Right forelimb (tissue), 1 donor: ENCODE results near the gene SLC38A1.
"Not testable (repeated sequence)": the region's sequence is repeated elsewhere in the genome, so short reads cannot be mapped to it uniquely, and the experiment has no call there.

Experiments used
- DNase-seq: peaks from one replicate; pipeline ENCODE4 v3.0.0-alpha.2; 2018

SLC38A1 gene

GRCh38 chr12:46263140-46264016 lies 5.5 kb downstream of the SLC38A1 start:
- DNase-seq, result no peak

DNA sequence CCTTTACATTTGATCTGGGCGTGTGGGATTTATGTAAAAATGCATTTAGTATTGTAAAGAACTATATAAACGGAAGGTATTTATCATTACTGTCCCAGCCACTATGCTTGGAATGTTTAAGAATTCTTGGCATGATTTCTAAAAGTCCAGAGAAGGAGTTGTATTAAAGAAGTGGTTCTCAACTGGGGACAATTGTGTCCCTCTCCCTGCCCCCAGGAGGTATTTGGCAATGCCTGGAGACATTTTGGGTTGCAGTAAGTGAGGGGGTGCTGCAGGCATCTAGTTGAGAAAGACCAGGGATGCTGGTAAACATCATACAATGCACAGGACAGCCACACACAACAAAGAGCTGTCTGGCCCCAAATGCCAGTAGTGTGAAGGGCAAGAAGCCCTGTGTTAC lies 7.2 kb downstream of the SLC38A1 start:
- no peak for DNase-seq

DNA sequence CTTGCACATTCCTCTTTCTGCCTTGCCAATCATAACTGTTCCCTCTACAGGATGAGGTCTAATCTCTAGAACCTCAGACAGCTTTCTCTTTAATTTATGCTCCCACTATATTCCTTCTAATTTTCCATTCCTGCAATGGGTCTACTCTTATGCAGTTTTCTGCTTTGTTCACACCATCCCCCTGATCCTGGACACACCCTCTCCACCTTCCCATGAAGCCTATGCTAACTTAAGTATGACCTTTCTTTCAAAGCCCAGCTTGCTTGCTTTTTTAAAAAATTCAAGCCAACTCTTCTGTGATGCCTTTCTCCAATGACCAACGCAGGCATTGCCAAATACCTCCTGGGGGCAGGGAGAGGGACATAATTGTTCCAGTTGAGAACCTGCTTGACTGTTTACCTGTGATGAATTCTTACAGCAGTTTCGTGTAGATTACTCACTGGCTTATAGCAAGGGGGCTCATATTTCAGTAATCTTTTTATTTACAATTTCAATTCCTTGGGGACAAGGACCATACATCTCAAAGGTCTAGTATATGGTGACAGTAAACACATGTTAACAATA lies 7.8 kb downstream of the SLC38A1 start:
- no peak for DNase-seq

DNA sequence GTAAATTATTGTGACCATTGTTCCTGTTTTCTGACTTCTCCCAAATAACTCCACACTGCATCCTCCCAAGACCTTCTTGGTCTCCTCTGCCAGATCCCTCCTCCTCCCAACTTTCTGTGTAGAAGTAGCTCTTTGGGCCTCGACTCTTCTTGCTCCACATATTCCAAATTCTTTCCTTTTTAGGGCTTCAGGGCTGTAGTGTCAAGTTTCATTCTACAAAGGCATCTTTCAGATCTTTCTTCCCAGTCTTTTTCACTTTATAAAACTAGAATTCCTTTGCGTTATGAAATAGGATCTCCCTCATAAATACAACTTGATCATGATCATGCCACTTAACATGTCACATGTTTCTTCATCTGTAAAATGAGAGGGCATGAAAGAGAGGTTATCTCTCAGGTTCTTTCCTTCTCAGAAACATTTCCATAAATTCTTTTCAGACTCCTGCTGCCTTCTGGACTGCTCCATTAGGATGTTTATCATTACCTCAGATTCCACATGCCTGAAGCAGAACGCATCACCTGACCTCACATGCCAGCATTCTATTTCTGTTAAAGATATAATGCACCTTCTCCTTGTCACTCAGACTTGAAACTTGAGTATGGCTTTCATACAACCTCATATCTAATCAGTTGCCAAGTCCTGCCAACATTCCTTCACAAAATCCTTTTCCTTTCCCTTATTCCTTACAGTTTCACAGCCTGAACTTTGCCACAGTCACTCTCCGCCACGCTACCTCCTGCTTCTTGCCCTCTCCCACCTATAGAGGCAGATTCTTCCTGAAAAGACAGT lies 8.5 kb downstream of the SLC38A1 start:
- no peak for DNase-seq

- no peak for DNase-seq
These were observed 9.1 kb downstream of the SLC38A1 start for GRCh38 chr12:46259713-46260112.

DNA sequence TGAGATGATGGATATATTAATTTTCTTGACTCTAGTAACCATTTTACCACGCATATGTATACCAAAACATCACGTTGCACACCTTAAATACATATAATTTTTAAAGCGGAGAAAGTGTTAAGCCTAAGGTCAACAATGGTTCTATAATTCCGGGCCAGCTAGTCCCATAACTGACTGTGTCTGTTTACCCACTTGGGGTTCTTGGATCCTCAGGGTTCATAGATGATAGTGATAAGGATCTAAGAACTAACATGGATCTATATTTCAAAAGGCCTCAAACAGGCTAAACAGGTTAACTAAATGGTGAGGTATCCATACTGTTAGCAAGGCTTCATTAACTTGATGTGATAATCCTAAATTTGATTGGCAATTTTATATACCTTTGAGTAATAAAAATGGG lies 9.8 kb downstream of the SLC38A1 start:
- no peak for DNase-seq

DNA sequence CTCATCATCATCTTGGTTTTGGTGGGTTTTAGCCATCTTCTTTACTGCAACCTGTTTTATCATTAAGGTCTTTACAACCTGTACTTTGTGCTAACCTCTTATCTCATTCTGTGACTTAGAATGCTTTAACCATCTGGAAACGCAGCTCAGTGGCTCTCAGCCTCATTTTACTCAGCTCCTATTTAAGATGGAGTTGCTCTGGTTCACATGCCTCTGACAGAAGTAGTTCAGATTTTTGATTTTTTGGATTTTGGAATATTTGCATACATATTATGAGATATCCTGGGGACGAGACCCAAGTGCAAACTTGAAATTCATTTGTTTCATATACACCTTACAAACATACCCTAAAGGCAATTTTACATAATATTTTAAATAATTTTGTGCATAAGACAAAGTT lies 10.7 kb downstream of the SLC38A1 start:
- DNase-seq, result no peak

GRCh38 chr12:46256942-46257341 lies 11.9 kb downstream of the SLC38A1 start:
- DNase-seq, result no peak

GRCh38 chr12:46253544-46254162 lies 15.2 kb downstream of the SLC38A1 start:
- DNase-seq, result no peak

DNA sequence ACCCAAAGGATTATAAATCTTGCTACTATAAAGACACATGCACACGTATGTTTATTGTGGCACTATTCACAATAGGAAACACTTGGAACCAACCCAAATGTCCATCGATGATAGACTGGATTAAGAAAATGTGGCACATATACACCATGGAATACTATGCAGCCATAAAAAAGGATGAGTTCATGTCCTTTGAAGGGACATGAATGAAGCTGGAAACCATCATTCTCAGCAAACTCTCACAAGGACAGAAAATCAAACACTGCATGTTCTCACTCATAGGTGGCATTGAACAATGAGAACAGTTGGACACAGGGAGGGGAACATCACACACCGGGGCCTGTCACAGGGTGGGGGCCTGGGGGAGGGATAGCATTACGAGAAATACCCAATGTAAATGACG lies 16.8 kb downstream of the SLC38A1 start:
- DNase-seq, result not testable (repeated sequence)

DNA sequence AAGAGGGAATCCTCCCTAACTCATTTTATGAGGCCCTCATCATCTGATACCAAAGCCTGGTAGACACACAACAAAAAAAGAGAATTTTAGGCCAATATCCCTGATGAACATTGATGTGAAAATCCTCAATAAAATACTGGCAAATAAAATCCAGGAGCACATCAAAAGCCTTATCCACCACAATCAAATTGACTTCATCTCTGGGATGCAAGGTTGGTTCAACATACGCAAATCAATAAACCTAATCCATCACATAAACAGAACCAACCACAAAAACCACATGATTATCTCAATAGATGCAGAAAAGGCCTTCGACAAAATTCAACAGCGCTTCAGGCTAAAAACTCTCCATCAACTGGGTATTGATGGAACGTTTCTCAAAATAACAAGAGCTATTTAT lies 18.9 kb downstream of the SLC38A1 start:
- DNase-seq, result not testable (repeated sequence)

DNA sequence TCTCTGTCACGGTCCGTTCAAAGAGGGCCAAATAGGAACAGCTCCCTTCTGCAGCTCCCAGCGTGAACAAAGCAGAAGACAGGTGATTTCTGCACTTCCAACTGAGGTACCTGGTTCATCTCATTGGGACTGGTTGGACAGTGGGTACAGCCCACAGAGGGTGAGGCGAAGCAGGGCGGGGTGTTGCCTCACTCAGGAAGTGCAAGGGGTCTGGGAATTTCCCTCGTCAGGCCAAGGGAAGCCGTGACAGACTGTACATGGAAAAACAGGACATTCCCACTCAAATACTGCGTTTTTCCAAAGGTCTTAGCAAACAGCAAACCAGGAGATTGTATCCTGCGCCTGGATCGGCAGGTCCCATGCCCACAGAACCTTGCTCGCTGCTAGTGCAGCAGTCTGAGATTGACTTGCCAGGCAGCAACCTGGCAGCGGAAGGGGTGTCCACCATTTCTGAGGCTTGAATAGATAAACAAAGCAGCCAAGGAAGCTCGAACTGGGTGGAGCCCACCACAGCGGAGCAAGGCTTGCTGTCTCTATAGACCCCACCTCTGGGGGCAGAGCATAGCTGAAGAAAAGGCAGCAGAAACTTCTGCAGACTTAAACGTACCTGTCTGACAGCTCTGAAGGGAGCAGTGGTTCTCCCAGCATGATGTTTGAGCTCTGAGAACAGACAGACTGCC lies 22.7 kb downstream of the SLC38A1 start:
- no peak for DNase-seq

- DNase-seq, result no peak
These were observed 23.8 kb downstream of the SLC38A1 start for GRCh38 chr12:46244997-46245396.

GRCh38 chr12:46244273-46244915 lies 24.4 kb downstream of the SLC38A1 start:
- no peak for DNase-seq

GRCh38 chr12:46242569-46242968 lies 26.3 kb downstream of the SLC38A1 start:
- DNase-seq, result no peak

GRCh38 chr12:46240436-46240835 lies 28.4 kb downstream of the SLC38A1 start:
- no peak for DNase-seq

DNA sequence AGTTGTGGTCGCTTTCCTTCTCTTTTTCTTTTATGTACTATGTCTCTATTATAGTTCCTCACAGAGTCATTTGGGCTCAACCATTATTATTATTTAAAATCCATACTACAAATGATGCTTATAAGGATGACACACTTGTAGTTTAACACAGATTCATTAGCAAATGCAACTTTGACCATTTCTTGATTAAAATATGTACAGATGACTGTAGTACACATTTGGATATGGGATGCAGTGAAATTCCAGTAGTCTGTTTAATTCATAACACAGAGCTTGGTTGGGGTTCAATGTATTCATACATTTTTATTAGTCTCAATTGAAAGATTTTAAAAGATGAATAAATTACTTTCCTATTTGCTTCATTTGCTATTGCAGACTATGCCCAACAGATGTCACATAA lies 30.0 kb downstream of the SLC38A1 start:
- DNase-seq, result no peak

- no peak for DNase-seq
These were observed 31.3 kb downstream of the SLC38A1 start for GRCh38 chr12:46237371-46238045.

DNA sequence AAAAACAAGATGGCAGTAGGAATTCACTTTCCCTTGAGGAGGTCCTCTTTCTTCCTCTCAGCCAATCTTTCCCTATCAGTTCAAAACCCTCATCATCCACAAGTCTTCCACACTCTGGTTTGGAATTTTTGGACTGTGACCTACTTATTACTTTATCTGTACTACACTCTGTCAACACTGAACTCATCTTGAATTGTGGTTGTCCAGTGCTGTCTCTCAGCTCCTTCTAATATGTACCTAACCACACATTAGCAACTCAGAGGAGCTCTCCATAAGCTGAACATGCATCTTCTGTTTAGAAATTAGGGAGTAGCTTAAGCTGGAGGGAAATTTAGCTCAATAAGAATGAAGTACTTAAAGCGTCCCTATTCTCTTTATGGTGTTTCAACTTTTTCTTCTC lies 34.8 kb downstream of the SLC38A1 start:
- no peak for DNase-seq

- DNase-seq, result no peak
These were observed 35.4 kb downstream of the SLC38A1 start for GRCh38 chr12:46233423-46233822.

DNA sequence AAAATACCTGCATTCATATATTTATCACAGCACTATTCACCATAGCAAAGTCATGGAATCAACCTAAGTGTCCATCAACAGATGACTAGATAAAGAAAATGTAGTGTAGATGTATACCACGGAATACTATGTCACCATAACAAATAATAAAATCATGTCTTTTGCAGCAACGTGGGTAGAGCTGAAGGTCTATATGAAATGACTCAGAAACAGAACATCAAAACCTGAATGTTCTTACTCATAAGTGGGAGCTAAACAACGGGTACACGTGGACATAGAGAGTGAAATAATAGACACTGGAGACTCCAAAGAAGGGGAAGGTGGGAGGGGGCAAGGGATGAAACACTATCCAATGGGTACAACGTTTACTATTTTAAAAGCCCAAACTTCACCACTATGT lies 37.9 kb downstream of the SLC38A1 start:
- DNase-seq, result no peak

- no peak for DNase-seq
These were observed 38.5 kb downstream of the SLC38A1 start for GRCh38 chr12:46230306-46230705.
